Measurements from ENCODE around the gene TXNIP.

Gene TXNIP

GRCh38 chr1:145985129-145985501 lies 11.3 kb downstream of the TXNIP start:
- DNase-seq (ENCODE audit: low spot score), result no peak

- peak; percentile 51 for DNase-seq (ENCODE audit: low spot score)
These were observed 12.2 kb downstream of the TXNIP start for GRCh38 chr1:145983960-145984830.

- no peak for DNase-seq (ENCODE audit: low spot score)
These were observed 13.1 kb downstream of the TXNIP start for GRCh38 chr1:145983206-145983675.

- no peak for DNase-seq (ENCODE audit: low spot score)
These were observed 14.2 kb downstream of the TXNIP start for GRCh38 chr1:145982010-145982723.

- no peak for DNase-seq (ENCODE audit: low spot score)
These were observed 15.9 kb downstream of the TXNIP start for GRCh38 chr1:145980457-145980994.

- peak; percentile 64 for DNase-seq (ENCODE audit: low spot score)
These were observed 16.5 kb downstream of the TXNIP start for GRCh38 chr1:145979746-145980456.

- DNase-seq (ENCODE audit: low spot score), result peak; percentile 87
These were observed 17.3 kb downstream of the TXNIP start for GRCh38 chr1:145978854-145979745.

GRCh38 chr1:145978471-145978853 lies 17.9 kb downstream of the TXNIP start:
- no peak for DNase-seq (ENCODE audit: low spot score)

- peak; percentile 84 for DNase-seq (ENCODE audit: low spot score)
These were observed 18.6 kb downstream of the TXNIP start for GRCh38 chr1:145977486-145978470.

- no peak for DNase-seq (ENCODE audit: low spot score)
These were observed 19.4 kb downstream of the TXNIP start for GRCh38 chr1:145977016-145977415.

- no peak for DNase-seq (ENCODE audit: low spot score)
These were observed 21.2 kb downstream of the TXNIP start for GRCh38 chr1:145975216-145975615.

- DNase-seq (ENCODE audit: low spot score), result no peak
These were observed 21.7 kb downstream of the TXNIP start for GRCh38 chr1:145974721-145975120.

- DNase-seq (ENCODE audit: low spot score), result no peak
These were observed 23.8 kb downstream of the TXNIP start for GRCh38 chr1:145972580-145972979.

GRCh38 chr1:145967288-145967687 lies 29.1 kb downstream of the TXNIP start:
- no peak for DNase-seq (ENCODE audit: low spot score)

- no peak for DNase-seq (ENCODE audit: low spot score)
These were observed 31.1 kb downstream of the TXNIP start for GRCh38 chr1:145965119-145965744.

- DNase-seq (ENCODE audit: low spot score), result peak; percentile 94
These were observed 31.9 kb downstream of the TXNIP start, which contains the start of the genes ANKRD34A and POLR3GL for GRCh38 chr1:145964328-145965118. Gene ANKRD34A, minus strand, starts transcription at chr1:145964575. Its CDS starts 2,816 bp downstream, at chr1:145961759. Gene POLR3GL, plus strand, starts transcription at chr1:145964690. Its CDS starts 10,176 bp downstream, at chr1:145974866.

GRCh38 chr1:145963265-145964019 lies 32.9 kb downstream of the TXNIP start:
- DNase-seq (ENCODE audit: low spot score), result no peak
